ENCODE data around the gene NKX3-2.

NKX3-2 gene

GRCh38 chr4:13524504-13525243, 19.6 kb downstream of the NKX3-2 start:
- H3K27me3 ChIP-seq (ENCODE audit: control insufficient read depth, insufficient read depth, low read length, poor library complexity, severe bottlenecking), result peaks cover 37% of the 10 kb centered on the region
- H3K4me1 ChIP-seq (ENCODE audit: control insufficient read depth, insufficient read depth, low read length), result no peaks in the 10 kb centered on the region
- 91 to 93% methylated on average over 36 of the region's 36 CpGs for WGBS, 2 experiments
- H3K4me3 ChIP-seq (ENCODE audit: insufficient read depth, low read depth, low read length), result no peak overlapping the region
- H3K27ac ChIP-seq (ENCODE audit: insufficient read depth, low read depth, low read length, poor library complexity, severe bottlenecking), result no peak overlapping the region
- H3K9me3 ChIP-seq (ENCODE audit: control insufficient read depth, low read length), result no peaks in the 10 kb centered on the region
- H3K36me3 ChIP-seq (ENCODE audit: control insufficient read depth, insufficient read depth, low read length), result no peaks in the 10 kb centered on the region

- Histone ChIP-seq H3K27ac (ENCODE audit: insufficient read depth, low read depth, low read length, poor library complexity, severe bottlenecking) (no peak overlapping the region), H3K9me3 (ENCODE audit: control insufficient read depth, low read length) (no peaks in the 10 kb centered on the region), H3K4me1 (ENCODE audit: control insufficient read depth, insufficient read depth, low read length) (no peaks in the 10 kb centered on the region), H3K36me3 (ENCODE audit: control insufficient read depth, insufficient read depth, low read length) (no peaks in the 10 kb centered on the region), H3K4me3 (ENCODE audit: insufficient read depth, low read depth, low read length) (no peak overlapping the region), H3K27me3 (ENCODE audit: control insufficient read depth, insufficient read depth, low read length, poor library complexity, severe bottlenecking) (peaks cover 30% of the 10 kb centered on the region)
- 96% methylated on average over 59 of the region's 59 CpGs for WGBS, 2 experiments
Observed at GRCh38 chr4:13523591-13524503, 20.5 kb downstream of the NKX3-2 start.

DNA sequence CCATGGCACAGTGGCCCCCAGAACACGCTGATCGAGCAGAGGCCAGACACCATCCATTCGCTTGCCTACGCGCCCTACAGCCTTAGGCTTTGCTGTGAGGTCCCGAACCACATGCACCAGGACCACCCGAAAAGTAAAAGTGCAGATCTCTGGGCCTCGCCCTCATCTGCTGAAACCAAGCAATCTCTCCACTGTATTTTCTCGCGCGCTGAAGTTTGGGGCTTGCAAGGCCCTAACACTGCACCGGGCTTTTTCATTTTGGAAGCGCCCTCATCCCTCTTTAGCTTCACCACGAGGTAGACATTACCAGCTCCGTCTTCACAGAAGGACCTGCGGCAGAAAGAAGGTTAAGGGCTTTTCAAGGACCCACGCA, 21.2 kb downstream of the NKX3-2 start:
- peaks cover 22% of the 10 kb centered on the region for H3K27me3 ChIP-seq (ENCODE audit: control insufficient read depth, insufficient read depth, low read length, poor library complexity, severe bottlenecking)
- H3K4me1 ChIP-seq (ENCODE audit: control insufficient read depth, insufficient read depth, low read length), result no peaks in the 10 kb centered on the region
- H3K9me3 ChIP-seq (ENCODE audit: control insufficient read depth, low read length), result no peaks in the 10 kb centered on the region
- no peak overlapping the region for H3K27ac ChIP-seq (ENCODE audit: insufficient read depth, low read depth, low read length, poor library complexity, severe bottlenecking)
- 95 to 96% methylated on average over 17 of the region's 17 CpGs for WGBS, 2 experiments
- no peak overlapping the region for H3K4me3 ChIP-seq (ENCODE audit: insufficient read depth, low read depth, low read length)
- no peaks in the 10 kb centered on the region for H3K36me3 ChIP-seq (ENCODE audit: control insufficient read depth, insufficient read depth, low read length)

DNA sequence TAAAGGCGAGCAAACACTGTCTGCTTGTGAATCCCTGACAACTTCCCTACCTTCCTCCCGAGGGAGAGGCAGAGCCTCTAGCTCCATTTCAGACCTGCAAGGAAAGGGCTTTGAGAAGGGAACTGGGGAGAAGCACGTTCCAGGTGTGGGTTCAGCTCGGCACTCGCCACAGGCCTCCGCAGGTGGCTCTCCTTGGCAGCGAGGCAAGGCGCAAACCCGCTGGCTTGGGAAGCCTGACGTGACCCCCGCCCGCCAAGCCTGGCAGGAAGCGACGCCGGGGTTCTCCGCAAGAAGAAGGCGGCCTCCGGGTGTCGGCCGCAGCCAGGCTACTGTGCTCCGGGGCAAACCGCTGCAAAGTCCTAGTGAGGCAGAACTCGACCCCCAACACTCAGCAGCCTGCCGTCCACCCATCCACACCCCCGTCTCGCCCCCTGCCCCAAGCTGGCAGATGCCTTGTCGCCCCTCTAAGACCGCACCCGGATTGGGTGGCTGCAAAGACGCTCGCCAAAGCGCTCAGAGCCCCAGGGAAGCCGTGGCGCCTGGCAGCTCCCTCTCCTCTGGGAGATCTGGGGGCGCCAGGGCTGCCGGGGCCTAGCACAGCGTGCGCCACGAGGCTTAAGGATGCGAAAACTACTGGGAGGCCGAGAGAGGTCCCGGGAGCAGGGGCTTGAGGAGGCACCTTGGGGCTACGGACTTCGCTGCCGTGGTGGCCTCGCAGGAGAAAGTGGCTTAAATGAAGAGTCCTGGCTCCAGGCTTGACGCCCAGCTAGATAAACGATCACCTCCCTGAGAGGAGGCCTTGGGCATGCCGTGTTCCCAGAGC, 21.8 kb downstream of the NKX3-2 start:
- WGBS, 2 experiments, result 90 to 92% methylated on average over 49 of the region's 49 CpGs

DNA sequence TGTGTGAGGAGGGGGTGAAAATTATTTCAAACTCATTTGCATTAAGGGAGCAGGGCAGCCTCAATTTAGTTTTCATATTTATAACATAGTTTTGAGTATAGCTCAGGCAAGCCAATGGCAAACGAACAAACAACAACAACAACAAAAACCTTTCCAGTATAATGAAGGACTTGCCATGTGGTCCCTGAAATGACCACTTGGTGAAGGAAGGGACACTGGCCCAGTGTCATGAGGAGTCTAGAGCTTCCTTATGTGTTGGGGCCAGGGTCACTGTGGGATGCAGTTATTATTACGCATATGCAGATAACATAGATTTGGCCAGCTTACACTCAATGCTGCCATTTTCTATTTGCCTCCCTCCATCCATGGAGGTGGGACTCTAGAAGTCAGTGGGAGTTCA, 23.3 kb downstream of the NKX3-2 start:
- peaks cover 2% of the 10 kb centered on the region for H3K27me3 ChIP-seq (ENCODE audit: control insufficient read depth, insufficient read depth, low read length, poor library complexity, severe bottlenecking)
- H3K4me1 ChIP-seq (ENCODE audit: control insufficient read depth, insufficient read depth, low read length), result no peaks in the 10 kb centered on the region
- WGBS, 2 experiments, result 90 to 92% methylated on average over 1 to 2 of the region's 2 CpGs

More for the DNA sequence above, 21.8 kb downstream of the NKX3-2 start:
- Histone ChIP-seq H3K9me3 (ENCODE audit: control insufficient read depth, low read length) (no peaks in the 10 kb centered on the region), H3K36me3 (ENCODE audit: control insufficient read depth, insufficient read depth, low read length) (no peaks in the 10 kb centered on the region), H3K27ac (ENCODE audit: insufficient read depth, low read depth, low read length, poor library complexity, severe bottlenecking) (no peak overlapping the region), H3K4me3 (ENCODE audit: insufficient read depth, low read depth, low read length) (no peak overlapping the region), H3K27me3 (ENCODE audit: control insufficient read depth, insufficient read depth, low read length, poor library complexity, severe bottlenecking) (peaks cover 16% of the 10 kb centered on the region), H3K4me1 (ENCODE audit: control insufficient read depth, insufficient read depth, low read length) (no peaks in the 10 kb centered on the region)

GRCh38 chr4:13516315-13516860, 27.9 kb downstream of the NKX3-2 start:
- Histone ChIP-seq H3K27ac (ENCODE audit: insufficient read depth, low read depth, low read length, poor library complexity, severe bottlenecking) (no peak overlapping the region), H3K9me3 (ENCODE audit: control insufficient read depth, low read length) (no peaks in the 10 kb centered on the region), H3K36me3 (ENCODE audit: control insufficient read depth, insufficient read depth, low read length) (no peaks in the 10 kb centered on the region), H3K4me1 (ENCODE audit: control insufficient read depth, insufficient read depth, low read length) (no peaks in the 10 kb centered on the region), H3K27me3 (ENCODE audit: control insufficient read depth, insufficient read depth, low read length, poor library complexity, severe bottlenecking) (no peaks in the 10 kb centered on the region), H3K4me3 (ENCODE audit: insufficient read depth, low read depth, low read length) (no peak overlapping the region)
- 83 to 88% methylated on average over 2 to 3 of the region's 3 CpGs for WGBS, 2 experiments

More for the DNA sequence above, 23.3 kb downstream of the NKX3-2 start:
- Histone ChIP-seq H3K36me3 (ENCODE audit: control insufficient read depth, insufficient read depth, low read length) (no peaks in the 10 kb centered on the region), H3K9me3 (ENCODE audit: control insufficient read depth, low read length) (no peaks in the 10 kb centered on the region), H3K4me3 (ENCODE audit: insufficient read depth, low read depth, low read length) (no peak overlapping the region), H3K27ac (ENCODE audit: insufficient read depth, low read depth, low read length, poor library complexity, severe bottlenecking) (no peak overlapping the region)

DNA sequence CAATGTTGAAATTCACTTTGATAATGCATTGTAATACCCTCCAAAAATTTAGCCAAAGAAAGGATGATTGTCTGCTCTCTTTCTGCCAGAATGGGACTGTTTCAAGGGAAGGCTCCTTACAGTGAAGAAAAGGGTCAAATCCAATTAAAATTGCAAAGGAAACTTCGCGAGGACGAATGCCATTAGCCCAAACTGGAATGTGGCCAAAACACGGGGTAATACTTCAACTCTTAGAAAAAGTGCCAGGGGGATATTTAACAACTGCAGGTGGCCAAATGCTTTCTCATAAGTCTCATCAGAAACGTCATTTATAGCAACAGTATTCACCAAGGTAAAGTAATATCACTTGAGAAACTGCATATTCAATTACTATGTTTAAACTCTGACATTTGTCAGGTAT, 29.0 kb downstream of the NKX3-2 start:
- Histone ChIP-seq H3K9me3 (ENCODE audit: control insufficient read depth, low read length) (no peaks in the 10 kb centered on the region), H3K36me3 (ENCODE audit: control insufficient read depth, insufficient read depth, low read length) (no peaks in the 10 kb centered on the region), H3K4me3 (ENCODE audit: insufficient read depth, low read depth, low read length) (no peak overlapping the region), H3K27me3 (ENCODE audit: control insufficient read depth, insufficient read depth, low read length, poor library complexity, severe bottlenecking) (no peaks in the 10 kb centered on the region), H3K27ac (ENCODE audit: insufficient read depth, low read depth, low read length, poor library complexity, severe bottlenecking) (no peak overlapping the region), H3K4me1 (ENCODE audit: control insufficient read depth, insufficient read depth, low read length) (no peaks in the 10 kb centered on the region)
- 32 to 34% methylated on average over 5 of the region's 5 CpGs for WGBS, 2 experiments

DNA sequence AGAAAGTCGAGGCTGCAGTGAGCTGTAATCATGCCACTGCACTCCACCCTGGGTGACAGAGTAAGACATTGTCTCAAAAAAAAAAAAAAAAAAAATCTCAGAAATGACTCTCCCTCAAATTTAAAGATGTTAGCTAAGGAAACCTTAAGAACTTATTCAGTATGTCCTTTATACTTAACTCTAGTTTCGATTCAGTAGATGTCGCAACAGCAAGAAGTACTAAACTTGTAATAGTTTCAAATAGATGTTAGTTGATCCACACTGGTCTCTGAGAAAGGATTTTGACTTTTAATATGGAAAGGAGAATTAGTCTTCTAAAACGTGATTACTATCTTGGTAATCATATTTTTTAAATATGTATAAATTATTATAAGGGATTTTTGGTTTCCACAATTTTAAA, 29.6 kb downstream of the NKX3-2 start:
- Histone ChIP-seq H3K4me3 (ENCODE audit: insufficient read depth, low read depth, low read length) (no peak overlapping the region), H3K9me3 (ENCODE audit: control insufficient read depth, low read length) (no peaks in the 10 kb centered on the region), H3K27ac (ENCODE audit: insufficient read depth, low read depth, low read length, poor library complexity, severe bottlenecking) (no peak overlapping the region), H3K4me1 (ENCODE audit: control insufficient read depth, insufficient read depth, low read length) (no peaks in the 10 kb centered on the region), H3K27me3 (ENCODE audit: control insufficient read depth, insufficient read depth, low read length, poor library complexity, severe bottlenecking) (no peaks in the 10 kb centered on the region), H3K36me3 (ENCODE audit: control insufficient read depth, insufficient read depth, low read length) (no peaks in the 10 kb centered on the region)
- 93% methylated on average over 1 to 3 of the region's 4 CpGs for WGBS, 2 experiments

DNA sequence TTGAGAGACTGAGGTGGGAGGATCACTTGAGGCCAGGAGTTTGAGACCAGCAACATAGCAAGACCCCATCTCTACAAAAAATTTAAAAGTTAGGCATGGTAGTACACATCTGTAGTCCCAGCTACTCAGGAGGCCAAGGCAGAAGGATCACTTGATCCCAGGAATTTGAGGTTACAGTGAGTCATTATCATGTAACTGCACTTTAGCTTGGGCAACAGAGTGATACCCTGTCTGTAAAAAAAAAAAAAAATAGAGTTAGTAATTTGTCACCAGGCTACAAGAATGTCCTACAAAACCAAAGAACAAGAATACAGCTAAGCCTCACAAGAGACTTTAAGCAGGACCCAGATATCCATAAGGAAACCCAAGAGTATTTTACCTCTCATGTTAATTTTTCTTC, 33.2 kb downstream of the NKX3-2 start:
- Histone ChIP-seq H3K4me1 (ENCODE audit: control insufficient read depth, insufficient read depth, low read length) (no peaks in the 10 kb centered on the region), H3K27ac (ENCODE audit: insufficient read depth, low read depth, low read length, poor library complexity, severe bottlenecking) (no peak overlapping the region), H3K9me3 (ENCODE audit: control insufficient read depth, low read length) (no peaks in the 10 kb centered on the region), H3K27me3 (ENCODE audit: control insufficient read depth, insufficient read depth, low read length, poor library complexity, severe bottlenecking) (no peaks in the 10 kb centered on the region), H3K4me3 (ENCODE audit: insufficient read depth, low read depth, low read length) (no peak overlapping the region), H3K36me3 (ENCODE audit: control insufficient read depth, insufficient read depth, low read length) (no peaks in the 10 kb centered on the region)

Measured in ectodermal cell (in vitro differentiated cells).